Measurements from ENCODE around the gene SCARB2. TPM values are rescaled to one million over a fixed set of nuclear protein-coding genes. Genes with fewer than 3 reads are reported as not detected.

SCARB2 gene
- total RNA-seq, 2 experiments from 2014 or later: 34.4 to 36.0 TPM

DNA sequence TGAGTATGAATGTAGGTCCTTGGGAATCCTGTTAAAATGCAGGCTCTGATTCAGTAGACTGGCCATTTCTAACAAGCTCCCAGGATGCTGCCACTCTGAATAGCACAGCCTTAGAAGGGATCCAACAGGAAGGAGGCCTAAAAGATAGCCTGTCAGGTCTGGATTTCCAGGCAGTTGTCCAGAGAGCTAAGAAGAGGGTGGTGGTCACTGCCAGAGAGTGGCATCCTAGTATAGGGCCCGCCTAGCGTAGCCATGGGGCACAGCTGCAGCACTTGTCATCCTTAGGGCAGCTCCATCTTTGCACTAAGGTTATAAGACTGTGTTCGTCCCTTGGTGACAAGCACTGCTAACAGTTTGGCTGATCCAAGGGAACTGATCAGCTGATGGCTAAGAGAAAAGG is 44.9 kb downstream of the SCARB2 start:
- Histone ChIP-seq H3K9me3 (ENCODE audit: control insufficient read depth in 1 of 2, insufficient read depth in 1 of 2, low read length in 2 of 2) (no peaks in the 10 kb centered on the region), H3K27me3 (ENCODE audit: control insufficient read depth in 1 of 2, insufficient read depth in 2 of 2, low read length in 2 of 2) (no peaks in the 10 kb centered on the region), H3K27ac (ENCODE audit: low read depth in 1 of 2, low read length in 2 of 2) (no peak overlapping the region), H3K36me3 (ENCODE audit: insufficient read depth, low read length) (peaks cover 57% of the 10 kb centered on the region), H3K4me1 (ENCODE audit: insufficient read depth, low read length) (no peaks in the 10 kb centered on the region), H3K4me3 (ENCODE audit: low read length) (no peak overlapping the region)
- ATAC-seq (ENCODE audit: poor library complexity) (no peak), DNase-seq (no peak)
- TF ChIP-seq CTCF (IDR thresholded peaks at IDR 0.05): no peak
- intact Hi-C loops (cut with DNase I, micrococcal nuclease): no loop called here
- Mint-ChIP-seq H3K4me3 (no peak overlapping the region), H3K4me1 (ENCODE audit: low read depth) (no peaks in the 10 kb centered on the region), H3K27ac (no peak overlapping the region), H3K36me3 (ENCODE audit: low read depth) (peaks cover 78% of the 10 kb centered on the region), H3K9me3 (no peaks in the 10 kb centered on the region), H3K27me3 (no peaks in the 10 kb centered on the region)
- ChIA-PET CTCF (no interaction called here), POLR2A (no interaction called here)

DNA sequence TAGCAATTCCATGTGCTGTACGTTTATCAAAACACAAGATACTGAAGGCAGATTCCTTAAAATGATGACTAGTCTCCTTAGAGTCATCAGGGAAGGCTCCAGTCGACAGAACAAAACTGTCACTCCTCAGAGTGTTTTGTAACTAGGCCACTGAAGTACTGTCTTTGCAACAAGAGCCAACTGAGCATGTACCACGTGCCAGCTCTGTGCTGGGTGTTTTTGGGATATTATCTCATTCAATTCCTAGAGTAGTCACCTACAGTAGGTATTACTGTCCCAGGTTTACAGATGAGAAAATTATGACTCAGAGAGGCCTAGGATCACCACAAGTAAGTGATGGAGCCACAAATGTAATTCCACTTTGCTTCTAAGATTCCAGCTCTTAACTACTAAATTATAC is 47.1 kb downstream of the SCARB2 start:
- no peaks in the 10 kb centered on the region for H3K9me3 ChIP-seq (ENCODE audit: control insufficient read depth in 1 of 2, insufficient read depth in 1 of 2, low read length in 2 of 2)
- no peak for TF ChIP-seq CTCF (IDR thresholded peaks at IDR 0.05)
- CTCF ChIA-PET: no interaction called here

DNA sequence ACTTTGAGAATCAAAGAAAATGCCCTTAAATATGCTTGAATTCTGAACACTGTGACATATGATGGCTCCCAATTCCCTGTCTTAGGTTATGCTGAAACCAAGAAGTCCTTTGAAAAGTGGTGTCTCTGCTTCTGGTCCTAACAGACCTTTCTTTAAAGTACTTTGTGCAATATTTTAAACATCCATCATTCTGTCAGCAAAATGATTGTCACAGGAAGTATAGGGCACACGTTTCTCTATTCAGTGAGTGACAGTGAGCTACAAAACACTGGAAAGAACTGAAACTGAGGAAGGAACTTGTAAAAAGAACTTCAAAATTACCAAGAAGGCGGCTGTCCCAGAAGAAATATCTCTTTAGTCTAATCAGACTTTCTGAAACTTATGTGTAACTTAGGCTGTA is 53.3 kb downstream of the SCARB2 start:
- Mint-ChIP-seq H3K27ac (no peak overlapping the region), H3K4me3 (no peak overlapping the region), H3K27me3 (no peaks in the 10 kb centered on the region), H3K36me3 (ENCODE audit: low read depth) (peaks cover 60% of the 10 kb centered on the region), H3K4me1 (ENCODE audit: low read depth) (no peaks in the 10 kb centered on the region), H3K9me3 (no peaks in the 10 kb centered on the region)
- H3K27me3 ChIP-seq (ENCODE audit: control insufficient read depth in 1 of 2, insufficient read depth in 2 of 2, low read length in 2 of 2): no peaks in the 10 kb centered on the region
- ChIA-PET POLR2A (no interaction called here), CTCF (interaction anchor here (1.5 kb wide), 1 partner anchor 20 kb away, joined by 5 read pairs; no protein-coding TSS in a partner anchor)
- no peak overlapping the region for H3K27ac ChIP-seq (ENCODE audit: low read depth in 1 of 2, low read length in 2 of 2)
- H3K9me3 ChIP-seq (ENCODE audit: control insufficient read depth in 1 of 2, insufficient read depth in 1 of 2, low read length in 2 of 2): no peaks in the 10 kb centered on the region
- intact Hi-C loops (cut with DNase I, micrococcal nuclease): no loop called here
- no peak for DNase-seq
- H3K36me3 ChIP-seq (ENCODE audit: insufficient read depth, low read length): peaks cover 36% of the 10 kb centered on the region
- no peak for TF ChIP-seq CTCF (IDR thresholded peaks at IDR 0.05)
- no peak for ATAC-seq (ENCODE audit: poor library complexity)
- H3K4me3 ChIP-seq (ENCODE audit: low read length): no peak overlapping the region
- H3K4me1 ChIP-seq (ENCODE audit: insufficient read depth, low read length): no peaks in the 10 kb centered on the region

More for the DNA sequence above, 47.1 kb downstream of the SCARB2 start:
- intact Hi-C loops (cut with DNase I, micrococcal nuclease): no loop called here
- Histone ChIP-seq H3K27ac (ENCODE audit: low read depth in 1 of 2, low read length in 2 of 2) (no peak overlapping the region), H3K4me3 (ENCODE audit: low read length) (no peak overlapping the region), H3K4me1 (ENCODE audit: insufficient read depth, low read length) (no peaks in the 10 kb centered on the region), H3K27me3 (ENCODE audit: control insufficient read depth in 1 of 2, insufficient read depth in 2 of 2, low read length in 2 of 2) (no peaks in the 10 kb centered on the region), H3K36me3 (ENCODE audit: insufficient read depth, low read length) (peaks cover 65% of the 10 kb centered on the region)
- no peak overlapping the region for H3K27ac Mint-ChIP-seq
- H3K27me3 Mint-ChIP-seq: no peaks in the 10 kb centered on the region
- POLR2A ChIA-PET: no interaction called here
- DNase-seq (no peak), ATAC-seq (ENCODE audit: poor library complexity) (no peak)
- H3K4me3 Mint-ChIP-seq: no peak overlapping the region
- no peaks in the 10 kb centered on the region for H3K4me1 Mint-ChIP-seq (ENCODE audit: low read depth)
- peaks cover 85% of the 10 kb centered on the region for H3K36me3 Mint-ChIP-seq (ENCODE audit: low read depth)
- H3K9me3 Mint-ChIP-seq: no peaks in the 10 kb centered on the region

Measured in CD4-positive, alpha-beta T cell (primary cell).